ENCODE measurements around the gene RRH. TPM values are rescaled to one million over a fixed set of nuclear protein-coding genes. Genes with fewer than 3 reads are reported as not detected.

RRH gene
- total and polyA plus RNA-seq, 2 of the 13 experiments (the other 11 are each of a cell fraction or from before 2014, with no cell fraction given): 0.07 to 0.17 TPM

- TF ChIP-seq YEATS2 (CRISPR knock-in tag; IDR thresholded peaks at IDR 0.05; ENCODE audit: borderline replicate concordance) (peak; percentile 92), RARA (CRISPR knock-in tag; IDR thresholded peaks at IDR 0.05) (peak; percentile 37; the same call in 1 of the 2 replicates), FOXK2 (IDR thresholded peaks at IDR 0.05) (peak; percentile 45; the same call in 1 of the 2 replicates), THRA (CRISPR knock-in tag; IDR thresholded peaks at IDR 0.05; ENCODE audit: borderline replicate concordance) (no peak; the same call in 1 of the 2 replicates), ZNF350 (CRISPR knock-in tag; IDR thresholded peaks at IDR 0.05; ENCODE audit: borderline replicate concordance, low read depth) (peak; percentile 79), RNF2 (conservative IDR thresholded peaks at IDR 0.05; ENCODE audit: low read depth) (peak; percentile 87), SOX6 (IDR thresholded peaks at IDR 0.05) (no peak), SOX6 (CRISPR knock-in tag; IDR thresholded peaks at IDR 0.05) (peak; percentile 49; the same call in 1 of the 2 replicates), ARNT (IDR thresholded peaks at IDR 0.05) (no peak), ZNF674 (CRISPR knock-in tag; IDR thresholded peaks at IDR 0.05; ENCODE audit: low read depth) (no peak), HOXA5 (CRISPR knock-in tag; IDR thresholded peaks at IDR 0.05) (peak; percentile 84; the same call in 1 of the 2 replicates), ZNF777 (CRISPR knock-in tag; IDR thresholded peaks at IDR 0.05) (peak; percentile 66), ZNF724P (CRISPR knock-in tag; IDR thresholded peaks at IDR 0.05; ENCODE audit: borderline replicate concordance) (no peak), TEAD2 (CRISPR knock-in tag; IDR thresholded peaks at IDR 0.05) (0 out of 2 replicates have a peak, but pooled peaks have one; percentile 19), CCDC6 (CRISPR knock-in tag; IDR thresholded peaks at IDR 0.05) (peak; percentile 62; the same call in 1 of the 2 replicates), ZNF678 (CRISPR knock-in tag; IDR thresholded peaks at IDR 0.05) (0 out of 2 replicates have a peak, but pooled peaks have one; percentile 31), AGO2 (optimal IDR thresholded peaks at IDR 0.05; ENCODE audit: low read depth, low read length) (peak; percentile 60), SPEN (CRISPR knock-in tag; IDR thresholded peaks at IDR 0.05; ENCODE audit: low read depth) (peak; percentile 91), KLF12 (CRISPR knock-in tag; IDR thresholded peaks at IDR 0.05; ENCODE audit: borderline replicate concordance) (peak; percentile 75; the same call in 1 of the 2 replicates), SP4 (CRISPR knock-in tag; IDR thresholded peaks at IDR 0.05) (peak; percentile 59; the same call in 1 of the 2 replicates), MEF2D (CRISPR knock-in tag; IDR thresholded peaks at IDR 0.05) (peak; percentile 64; the same call in 1 of the 2 replicates), BCL6 (CRISPR knock-in tag; IDR thresholded peaks at IDR 0.05) (0 out of 2 replicates have a peak, but pooled peaks have one; percentile 28), CERS6 (CRISPR knock-in tag; IDR thresholded peaks at IDR 0.05) (no peak), NFAT5 (CRISPR knock-in tag; IDR thresholded peaks at IDR 0.05) (no peak)
These were observed 12.4 kb upstream of the RRH start, which contains the start of gene GAR1 (continued) for GRCh38 chr4:109815151-109816081.
